DND-41 (cell line): Measurements from ENCODE around the gene SSUH2.

Experiments
- CTCF ChIP-seq: IDR thresholded peaks from 2 replicates; pipeline ENCODE4 v1.5.1; 2012; ENCODE audit warnings: borderline replicate concordance, low read length, moderate library complexity, mild to moderate bottlenecking; ENCODE audit not compliant: poor library complexity, severe bottlenecking; ENCODE audit errors: extremely low read depth
- EZH2 ChIP-seq: IDR thresholded peaks from 3 replicates; pipeline ENCODE4 v1.6.1; 2012; ENCODE audit warnings: borderline replicate concordance, low read depth, mild to moderate bottlenecking, moderate library complexity, low read length, inconsistent platforms; ENCODE audit not compliant: severe bottlenecking

GRCh38 chr3:8618950-8619349 lies 25.6 kb downstream of the SSUH2 start:
- TF ChIP-seq CTCF (no peak), EZH2 (no peak)
